Measurements from ENCODE around the gene KLC1.

Gene KLC1

DNA sequence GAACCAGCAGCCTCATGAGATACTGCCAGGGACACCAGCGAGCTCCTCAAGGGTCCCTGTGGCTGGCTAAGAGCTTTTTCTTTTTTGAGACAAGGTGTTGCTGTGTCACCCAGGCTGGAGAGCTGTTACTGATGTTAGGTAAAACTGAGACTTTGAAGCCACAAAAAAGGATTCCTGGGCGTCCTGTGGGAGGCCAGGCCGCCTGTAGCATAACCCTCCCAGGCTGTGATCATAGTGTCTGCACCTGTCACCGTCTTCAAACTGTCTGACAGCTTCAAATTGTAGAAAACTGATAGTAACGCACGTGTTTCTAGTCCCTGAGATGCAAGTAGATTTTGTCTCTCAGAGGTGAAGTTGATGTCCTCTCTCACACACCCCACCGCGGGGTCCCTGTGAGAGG, 90.7 kb downstream of the KLC1 start:
- DNase-seq (ENCODE audit: low read depth), result no peak
- H3K4me3 ChIP-seq (ENCODE audit: low read length), result no peak overlapping the region
- TF ChIP-seq, protein P1, sequence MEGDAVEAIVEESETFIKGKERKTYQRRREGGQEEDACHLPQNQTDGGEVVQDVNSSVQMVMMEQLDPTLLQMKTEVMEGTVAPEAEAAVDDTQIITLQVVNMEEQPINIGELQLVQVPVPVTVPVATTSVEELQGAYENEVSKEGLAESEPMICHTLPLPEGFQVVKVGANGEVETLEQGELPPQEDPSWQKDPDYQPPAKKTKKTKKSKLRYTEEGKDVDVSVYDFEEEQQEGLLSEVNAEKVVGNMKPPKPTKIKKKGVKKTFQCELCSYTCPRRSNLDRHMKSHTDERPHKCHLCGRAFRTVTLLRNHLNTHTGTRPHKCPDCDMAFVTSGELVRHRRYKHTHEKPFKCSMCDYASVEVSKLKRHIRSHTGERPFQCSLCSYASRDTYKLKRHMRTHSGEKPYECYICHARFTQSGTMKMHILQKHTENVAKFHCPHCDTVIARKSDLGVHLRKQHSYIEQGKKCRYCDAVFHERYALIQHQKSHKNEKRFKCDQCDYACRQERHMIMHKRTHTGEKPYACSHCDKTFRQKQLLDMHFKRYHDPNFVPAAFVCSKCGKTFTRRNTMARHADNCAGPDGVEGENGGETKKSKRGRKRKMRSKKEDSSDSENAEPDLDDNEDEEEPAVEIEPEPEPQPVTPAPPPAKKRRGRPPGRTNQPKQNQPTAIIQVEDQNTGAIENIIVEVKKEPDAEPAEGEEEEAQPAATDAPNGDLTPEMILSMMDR (IDR thresholded peaks at IDR 0.05; ENCODE audit: insufficient read depth, low read depth, low read length, missing control alignments), result no peak

DNA sequence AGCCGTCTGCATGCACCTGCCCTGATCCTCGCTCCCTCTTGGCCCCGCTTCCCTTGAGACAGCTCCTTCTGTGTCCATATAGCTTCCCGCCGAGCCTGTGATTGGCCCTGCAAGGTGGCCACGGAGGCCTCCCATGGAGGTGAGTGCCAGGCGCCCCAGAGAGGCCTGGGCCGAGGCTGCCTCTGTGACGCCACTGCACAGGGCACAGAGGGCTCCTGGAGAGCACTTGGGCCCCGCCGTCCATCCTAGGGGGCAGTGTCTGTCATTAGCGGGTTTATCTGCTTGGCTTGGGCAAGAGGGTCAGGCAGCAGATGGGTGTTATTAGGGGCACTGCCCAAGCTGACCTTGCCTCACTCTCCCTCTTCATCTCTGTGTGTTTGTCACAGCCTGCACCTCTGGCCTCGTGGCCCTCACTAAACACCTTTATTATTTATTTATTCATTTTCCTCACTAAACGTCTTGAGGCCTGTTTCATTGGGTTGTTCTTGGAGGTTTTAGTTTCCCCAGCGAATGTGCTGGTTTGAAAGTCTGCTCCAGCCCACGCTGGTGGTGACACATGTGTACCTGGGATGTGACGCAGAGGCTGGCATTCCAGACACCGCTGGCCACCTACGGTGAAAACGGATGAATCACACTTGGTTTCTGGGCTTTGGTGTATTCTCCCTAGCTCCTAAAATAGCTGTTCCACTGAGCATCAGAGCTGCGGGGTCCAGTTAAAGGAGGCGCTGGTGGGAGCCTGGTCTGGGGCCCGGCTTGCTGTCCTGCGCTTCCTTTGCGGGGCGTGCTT, 92.5 kb downstream of the KLC1 start:
- DNase-seq (ENCODE audit: low read depth), result peak; percentile 88
- H3K4me3 ChIP-seq (ENCODE audit: low read length), result no peak overlapping the region
- TF ChIP-seq, protein P1 (IDR thresholded peaks at IDR 0.05; ENCODE audit: insufficient read depth, low read depth, low read length, missing control alignments), result no peak

DNA sequence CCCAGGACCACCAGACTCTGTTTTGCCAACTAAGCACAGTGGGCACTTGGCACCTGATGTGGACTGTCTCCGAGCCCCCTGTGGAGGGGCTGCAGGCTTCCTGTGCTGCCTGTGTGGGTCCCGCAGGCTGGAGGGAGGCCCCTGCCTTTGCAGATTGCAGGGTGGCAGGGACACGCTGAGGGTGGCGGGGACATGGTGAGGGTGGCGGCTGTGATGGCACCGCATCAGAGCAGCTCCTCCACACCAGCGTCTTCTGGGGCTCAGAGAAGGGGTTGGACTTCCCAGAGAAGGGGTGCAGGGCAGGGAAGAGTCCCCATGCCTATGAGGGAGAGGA, 94.7 kb downstream of the KLC1 start:
- no peak for DNase-seq (ENCODE audit: low read depth)
- TF ChIP-seq, protein P1 (IDR thresholded peaks at IDR 0.05; ENCODE audit: insufficient read depth, low read depth, low read length, missing control alignments), result no peak
- no peak overlapping the region for H3K4me3 ChIP-seq (ENCODE audit: low read length)

DNA sequence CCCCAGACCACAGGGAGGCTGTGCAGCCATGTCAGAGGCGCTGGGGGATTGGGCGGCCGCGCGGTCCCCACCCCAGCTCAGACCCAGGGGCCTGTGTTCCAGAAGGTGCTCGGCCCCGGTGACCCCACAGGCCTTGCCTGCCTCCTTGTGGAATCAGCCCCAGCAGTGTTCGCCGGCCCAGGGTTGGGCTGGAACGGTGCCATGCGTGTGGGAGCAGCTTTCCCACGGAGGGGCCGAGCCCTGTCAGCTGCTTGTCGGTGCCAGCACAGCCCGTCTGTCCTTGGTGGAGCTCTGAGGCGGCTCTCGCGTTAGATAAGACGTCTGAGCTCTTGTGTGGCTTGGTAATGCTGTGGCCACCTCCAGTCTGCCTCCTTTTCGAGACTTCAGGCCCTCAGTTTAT, 95.1 kb downstream of the KLC1 start:
- TF ChIP-seq, protein P1 (IDR thresholded peaks at IDR 0.05; ENCODE audit: insufficient read depth, low read depth, low read length, missing control alignments), result no peak
- DNase-seq (ENCODE audit: low read depth), result no peak
- no peak overlapping the region for H3K4me3 ChIP-seq (ENCODE audit: low read length)

DNA sequence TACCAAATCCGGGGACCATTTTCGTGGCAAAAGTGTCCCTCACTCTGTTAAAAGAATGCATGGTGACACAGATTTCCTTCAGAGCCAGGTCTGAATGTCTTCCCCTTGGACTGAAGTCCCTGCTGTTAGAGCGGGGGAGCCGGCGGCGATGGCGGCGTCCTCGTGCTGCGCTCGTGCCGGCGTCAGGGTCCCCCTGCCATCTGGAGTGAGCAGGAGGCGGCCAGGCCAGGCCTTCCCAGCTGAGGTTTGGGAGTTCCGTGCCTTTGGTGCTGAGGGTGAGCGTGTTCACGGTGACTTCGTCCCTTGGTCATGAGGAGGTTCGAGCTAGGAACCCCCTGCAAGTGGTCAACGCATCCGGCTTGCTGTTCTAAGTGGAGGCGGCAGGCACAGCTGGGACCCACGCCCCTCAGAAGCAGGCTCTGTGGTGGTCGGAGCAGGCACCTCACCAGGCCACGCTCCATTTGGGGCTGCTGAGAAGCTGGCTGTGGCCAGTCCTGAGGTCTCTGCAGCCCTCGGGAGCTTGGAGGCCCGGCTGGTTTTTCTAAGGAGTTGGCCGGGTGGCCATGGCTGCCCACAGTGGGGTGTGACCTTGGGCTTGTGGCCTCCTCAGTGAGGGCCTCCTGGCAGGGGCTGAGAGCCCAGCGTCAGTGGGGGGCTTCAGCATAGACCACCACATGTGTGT, 96.1 kb downstream of the KLC1 start:
- no peak for DNase-seq (ENCODE audit: low read depth)
- TF ChIP-seq, protein P1 (IDR thresholded peaks at IDR 0.05; ENCODE audit: insufficient read depth, low read depth, low read length, missing control alignments), result no peak
- H3K4me3 ChIP-seq (ENCODE audit: low read length), result no peak overlapping the region

DNA sequence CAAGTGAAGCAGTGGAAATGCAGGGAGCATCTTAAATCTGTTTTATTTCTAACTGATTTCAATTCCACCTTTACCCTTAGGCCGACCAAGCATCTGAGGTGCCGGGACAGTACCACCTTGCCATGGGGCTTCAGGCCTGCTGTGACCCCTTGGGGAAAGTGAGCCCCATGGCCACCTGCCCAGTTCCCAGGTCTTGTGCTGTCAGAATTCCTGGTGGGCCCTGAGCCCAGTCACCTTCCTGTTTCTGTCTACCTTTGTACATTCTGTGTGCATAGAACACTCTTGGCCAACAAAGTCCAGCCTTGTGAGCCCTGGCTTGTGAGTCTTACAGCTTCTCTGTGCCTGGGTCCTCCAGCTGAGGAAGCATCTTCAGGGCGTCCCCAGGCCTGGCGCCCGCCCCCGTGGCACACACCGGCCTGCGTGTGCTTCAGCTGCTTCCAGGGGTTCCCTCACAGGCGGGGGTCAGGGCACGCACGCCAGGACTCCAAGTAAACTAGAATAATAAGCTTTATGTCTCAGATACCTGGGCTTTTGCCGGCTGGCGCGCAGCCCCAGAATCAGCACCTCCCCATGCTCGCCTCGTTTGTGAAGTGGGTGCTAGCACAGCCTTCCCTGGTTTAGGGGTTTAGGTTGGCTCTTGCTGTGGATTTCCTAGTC, 96.9 kb downstream of the KLC1 start:
- TF ChIP-seq, protein P1 (IDR thresholded peaks at IDR 0.05; ENCODE audit: insufficient read depth, low read depth, low read length, missing control alignments), result no peak
- no peak for DNase-seq (ENCODE audit: low read depth)
- H3K4me3 ChIP-seq (ENCODE audit: low read length), result no peak overlapping the region
